Hematopoietic multipotent progenitor cell treated with erythropoietin and hydrocortisone succinate and interleukin-3 and kit ligand, for 4 days (in vitro differentiated cells): ENCODE data around the gene REP15.
"Not testable (repeated sequence)": the region's sequence is repeated elsewhere in the genome, so short reads cannot be mapped to it uniquely, and the experiment has no call there.

Experiments used
- DNase-seq: peaks from one replicate; pipeline ENCODE4 v3.0.0-alpha.2; 2015

Gene REP15

GRCh38 chr12:27703720-27704452 is 7.6 kb downstream of the REP15 start:
- peak; percentile 91 for DNase-seq

- no peak for DNase-seq
Measured at GRCh38 chr12:27705263-27705662, 9.0 kb downstream of the REP15 start.

- no peak for DNase-seq
Measured at GRCh38 chr12:27707216-27707615, 11.0 kb downstream of the REP15 start.

GRCh38 chr12:27709212-27709931 is 13.1 kb downstream of the REP15 start:
- no peak for DNase-seq

GRCh38 chr12:27709932-27710591 is 13.8 kb downstream of the REP15 start:
- peak; percentile 65 for DNase-seq

GRCh38 chr12:27710592-27711316 is 14.5 kb downstream of the REP15 start, which contains the start of gene MRPS35:
Gene MRPS35 (plus strand): TSS chr12:27710832. CDS start chr12:27710844, 12 bp downstream.
- DNase-seq = peak; percentile 97

GRCh38 chr12:27711317-27711682 is 15.1 kb downstream of the REP15 start:
- DNase-seq = peak; percentile 55

- peak; percentile 12 for DNase-seq
Measured at GRCh38 chr12:27711967-27712366, 15.7 kb downstream of the REP15 start.

- no peak for DNase-seq
Measured at GRCh38 chr12:27723212-27723611, 27.0 kb downstream of the REP15 start.

- DNase-seq = no peak
Measured at GRCh38 chr12:27730097-27730588, 33.9 kb downstream of the REP15 start.

GRCh38 chr12:27732281-27732680 is 36.0 kb downstream of the REP15 start:
- peak; percentile 51 for DNase-seq

- DNase-seq = peak; percentile 73
Measured at GRCh38 chr12:27733052-27733656, 36.9 kb downstream of the REP15 start.

GRCh38 chr12:27733791-27734190 is 37.5 kb downstream of the REP15 start:
- DNase-seq = no peak

GRCh38 chr12:27734321-27734720 is 38.1 kb downstream of the REP15 start:
- DNase-seq = not testable (repeated sequence)

GRCh38 chr12:27743601-27744000 is 47.4 kb downstream of the REP15 start:
- no peak for DNase-seq

GRCh38 chr12:27745734-27746133 is 49.5 kb downstream of the REP15 start:
- DNase-seq = not testable (repeated sequence)
